Heart left ventricle (tissue), 16 donors: ENCODE measurements around the gene NEURL1. TPM values are rescaled to one million over a fixed set of nuclear protein-coding genes. Genes with fewer than 3 reads are reported as not detected.
"Not testable (repeated sequence)": the region's sequence is repeated elsewhere in the genome, so short reads cannot be mapped to it uniquely, and the experiment has no call there.

Experiments
- ATAC-seq, 4 donors: fragments of 200-7000 bp; cut with Tn5 transposase; one replicate each; pipeline ENCODE4 v1.9.1; 2020 to 2022; ENCODE audit warnings: moderate library complexity in 4 of 4, mild to moderate bottlenecking in 3 of 4, moderate number of reproducible peaks in 1 of 4
- DNase-seq, 5 donors: peaks; one replicate each; pipeline ENCODE4 v3.0.0-alpha.2; 2020
- H3K27ac ChIP-seq, 12 donors: fragments of 200-600 bp; sonication (generic) in 4 of 12; one replicate each; pipeline versions ENCODE4 v1.5.0 to v1.8.0; 2016 to 2022; ENCODE audit warnings: mild to moderate bottlenecking in 2 of 12
- H3K27me3 ChIP-seq, 9 donors: fragments of 200-600 bp; sonication (generic) in 2 of 9; one replicate each; pipeline versions ENCODE4 v1.5.1 to v1.8.0; 2016 to 2022; ENCODE audit warnings: mild to moderate bottlenecking in 3 of 9
- H3K36me3 ChIP-seq, 9 donors: fragments of 200-600 bp; sonication (generic) in 2 of 9; one replicate each; pipeline versions ENCODE4 v1.5.0 to v1.8.0; 2018 to 2022; ENCODE audit warnings: mild to moderate bottlenecking in 2 of 9
- H3K4me1 ChIP-seq, 12 donors: fragments of 200-600 bp; sonication (generic) in 4 of 12; one replicate each; pipeline versions ENCODE4 v1.5.0 to v1.8.0; 2016 to 2022; ENCODE audit warnings: mild to moderate bottlenecking in 3 of 12
- H3K4me3 ChIP-seq, 12 donors: fragments of 200-600 bp; sonication (generic) in 4 of 12; one replicate each; pipeline versions ENCODE4 v1.5.0 to v1.8.0; 2017 to 2022; ENCODE audit warnings: mild to moderate bottlenecking in 9 of 12, moderate library complexity in 4 of 12
- H3K9me3 ChIP-seq, 12 donors: fragments of 200-600 bp; sonication (generic) in 4 of 12; one replicate each; pipeline versions ENCODE4 v1.5.0 to v1.8.0; 2016 to 2022; ENCODE audit warnings: mild to moderate bottlenecking in 1 of 12
- POLR2A ChIP-seq, 2 donors: fragments of 450-650 bp; IDR thresholded peaks; one replicate each; pipeline ENCODE4 v1.6.1; 2017; ENCODE audit warnings: antibody characterized with exemption in 2 of 2, mild to moderate bottlenecking in 2 of 2, moderate library complexity in 2 of 2
- WGBS, 4 donors: extraction: QIAGEN DNeasy Blood & Tissue Kit in 2 of 4; methylation state at CpG; one replicate each; pipeline versions ENCODE4 v1.1.5 to v1.1.7; 2013 to 2018; 5-methylcytosine and 5-hydroxymethylcytosine counted together
- intact Hi-C, 10 donors: fragments of 100-400 bp; cut with DNase I; formaldehyde crosslinking; loops; one replicate each; pipeline versions ENCODE4 v1.11.1 to v1.14.2; 2022
- polyA plus RNA-seq, 2 donors: library from polyadenylated mRNA; stranded (reverse); fragments of 200-250 nt; gene quantifications; one replicate each; pipeline ENCODE4 v1.2.3, GENCODE V29; 2013
- total RNA-seq, 9 donors: library from RNA; depleted of rRNA in 2 of 9; stranded (reverse); fragments of >200 nt in 2 of 9; fragmentation: NEBNext Ultra II Directional in 3 of 9; extraction: Animal tissue kit (Norgen Biotek cat#: 25700) in 3 of 9; gene quantifications; one replicate each; pipeline versions ENCODE4 v1.1.0 to v1.2.4, GENCODE V29; 2016 to 2023
- TF ChIP-seq, protein P1 (sequence below), 12 donors: fragments of 200-600 bp; sonication (generic) in 4 of 12; IDR thresholded peaks; one replicate each; pipeline versions ENCODE4 v1.5.0 to v1.8.0; 2018 to 2022; ENCODE audit warnings: antibody characterized with exemption in 12 of 12, mild to moderate bottlenecking in 5 of 12
- donor health status: ischemic (EF 13 %, LVEDD 7.1; RV severe dilation, severe dysfunction).
- donor health status: healthy with polysubstance abuse.
- donor health status: DM: no; HTN: yes; CAD: no.
- donor health status: DM: no; HTN: no; CAD: no.
- donor health status: ischemic (EF 25% LVEDD 6.9; RV normal size, moderate dysfunction).
- donor health status: ischemic (EF 25% LVEDD 5.7; RV mildly dilated, moderate dysfunction).
- donor health status: healthy.
- donor health status: DM: yes; HTN: yes; CAD: no.
- donor health status: ischemic (EF 35%, LVEDD 5.7; RV mildly dilated, moderate dysfunction).
- donor health status: nonischemic (EF 11% LVEDD 7.7; RV severe dilation, severe dysfunction).
- donor health status: DM: yes; HTN: yes; CAD: no.
- donor health status: PGD.
- donor health status: ischemic (EF 29% LVEDD 5.4; RV normal size, mild dysfunction).
- donor health status: nonischemic (EF 23%, LVEDD 6.1; RV moderate dilation, normal function).

Gene NEURL1
- total and polyA plus RNA-seq, 11 donors: 0.07 to 0.64 (median 0.14) TPM; not detected in 2

DNA sequence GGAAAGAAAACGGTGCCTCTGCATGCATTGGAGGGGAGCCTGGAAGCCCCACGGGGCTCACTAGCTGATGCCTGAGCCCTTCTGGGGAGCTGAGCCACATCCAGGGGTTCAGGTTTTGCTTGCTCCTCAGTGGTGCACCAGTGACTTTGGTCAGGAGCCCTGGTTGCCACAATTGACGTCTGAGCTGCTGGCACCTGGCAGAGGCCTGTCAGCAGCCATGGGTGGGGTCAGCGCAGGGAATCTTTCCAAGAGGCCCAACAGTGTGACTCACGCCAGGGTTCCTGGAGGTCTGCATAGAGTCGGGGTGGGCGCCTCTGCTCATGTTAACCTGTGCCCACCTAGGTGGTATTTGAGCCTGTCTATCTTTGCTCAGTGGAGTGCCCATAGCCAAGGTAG lies 138.7 kb downstream of the NEURL1 start:
- Histone ChIP-seq H3K4me1 (peaks cover 8 to 39% (median 22%) of the 10 kb centered on the region in 12 donors), H3K36me3 (peaks cover 0 to 42% (median 7%) of the 10 kb centered on the region in 9 donors), H3K27me3 (no peaks in the 10 kb centered on the region), H3K4me3 (no peak overlapping the region), H3K9me3 (no peaks in the 10 kb centered on the region), H3K27ac (no peak overlapping the region)
- DNase-seq (peak in 1 of 5 donors; percentile 65), ATAC-seq (peak; percentile 7 to 42 (median 29))
- no peak for TF ChIP-seq POLR2A (IDR thresholded peaks at IDR 0.05)
- TF ChIP-seq, protein P1, sequence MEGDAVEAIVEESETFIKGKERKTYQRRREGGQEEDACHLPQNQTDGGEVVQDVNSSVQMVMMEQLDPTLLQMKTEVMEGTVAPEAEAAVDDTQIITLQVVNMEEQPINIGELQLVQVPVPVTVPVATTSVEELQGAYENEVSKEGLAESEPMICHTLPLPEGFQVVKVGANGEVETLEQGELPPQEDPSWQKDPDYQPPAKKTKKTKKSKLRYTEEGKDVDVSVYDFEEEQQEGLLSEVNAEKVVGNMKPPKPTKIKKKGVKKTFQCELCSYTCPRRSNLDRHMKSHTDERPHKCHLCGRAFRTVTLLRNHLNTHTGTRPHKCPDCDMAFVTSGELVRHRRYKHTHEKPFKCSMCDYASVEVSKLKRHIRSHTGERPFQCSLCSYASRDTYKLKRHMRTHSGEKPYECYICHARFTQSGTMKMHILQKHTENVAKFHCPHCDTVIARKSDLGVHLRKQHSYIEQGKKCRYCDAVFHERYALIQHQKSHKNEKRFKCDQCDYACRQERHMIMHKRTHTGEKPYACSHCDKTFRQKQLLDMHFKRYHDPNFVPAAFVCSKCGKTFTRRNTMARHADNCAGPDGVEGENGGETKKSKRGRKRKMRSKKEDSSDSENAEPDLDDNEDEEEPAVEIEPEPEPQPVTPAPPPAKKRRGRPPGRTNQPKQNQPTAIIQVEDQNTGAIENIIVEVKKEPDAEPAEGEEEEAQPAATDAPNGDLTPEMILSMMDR (IDR thresholded peaks at IDR 0.05): no peak
- intact Hi-C loops: no loop called here
- 50 to 72% (median 60%) methylated on average over 2 to 7 of the region's 7 CpGs for WGBS, 4 donors

DNA sequence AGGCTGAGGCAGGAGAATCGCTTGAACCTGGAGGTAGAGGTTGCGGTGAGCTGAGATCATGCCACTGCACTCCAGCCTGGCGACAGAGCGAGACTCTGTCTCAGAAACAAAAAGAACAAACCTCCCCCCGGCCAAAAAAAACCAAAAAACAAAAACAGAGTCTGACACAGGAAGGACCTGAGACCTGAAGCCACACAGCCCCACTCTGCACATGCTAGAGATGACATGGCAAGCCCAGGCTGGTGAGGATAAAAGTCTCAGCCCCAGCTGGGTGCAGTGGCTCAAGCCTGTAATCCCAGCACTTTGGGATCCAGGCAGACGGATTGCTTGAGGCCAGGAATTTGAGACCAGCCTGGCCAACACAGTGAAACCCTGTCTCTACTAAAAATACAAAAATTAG lies 139.4 kb downstream of the NEURL1 start:
- intact Hi-C loops, H3K27me3 ChIP-seq: not testable (repeated sequence)
- WGBS, 4 donors: 93 to 95% (median 95%) methylated on average over 6 of the region's 6 CpGs

DNA sequence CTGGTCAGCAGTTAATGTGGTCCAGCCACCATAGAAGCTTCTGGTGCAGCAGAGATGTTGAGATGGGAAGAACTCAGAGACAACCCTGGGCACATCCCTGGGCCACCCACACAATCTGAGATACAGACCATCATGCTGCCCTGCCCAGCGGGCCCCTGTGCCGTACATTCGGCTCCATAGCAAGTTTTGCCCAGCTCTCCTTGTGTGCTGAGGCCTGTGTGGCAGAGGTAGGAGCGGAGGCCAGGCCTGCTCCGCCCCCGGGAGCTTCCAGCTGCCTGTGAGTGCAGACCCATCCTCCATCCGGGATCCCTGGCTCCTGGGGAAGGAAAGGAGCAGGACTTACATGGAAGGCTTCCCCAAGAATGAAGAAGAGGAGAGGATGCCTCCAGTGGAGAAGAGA lies 140.3 kb downstream of the NEURL1 start:
- intact Hi-C loops: no loop called here

More for the DNA sequence above, 139.4 kb downstream of the NEURL1 start:
- H3K9me3 ChIP-seq, ATAC-seq, DNase-seq, H3K27ac ChIP-seq, H3K4me3 ChIP-seq: not testable (repeated sequence)
- peaks cover 0 to 36% (median 4%) of the 10 kb centered on the region in 9 donors for H3K36me3 ChIP-seq
- H3K4me1 ChIP-seq: peaks cover 13 to 45% (median 28%) of the 10 kb centered on the region in 12 donors

DNA sequence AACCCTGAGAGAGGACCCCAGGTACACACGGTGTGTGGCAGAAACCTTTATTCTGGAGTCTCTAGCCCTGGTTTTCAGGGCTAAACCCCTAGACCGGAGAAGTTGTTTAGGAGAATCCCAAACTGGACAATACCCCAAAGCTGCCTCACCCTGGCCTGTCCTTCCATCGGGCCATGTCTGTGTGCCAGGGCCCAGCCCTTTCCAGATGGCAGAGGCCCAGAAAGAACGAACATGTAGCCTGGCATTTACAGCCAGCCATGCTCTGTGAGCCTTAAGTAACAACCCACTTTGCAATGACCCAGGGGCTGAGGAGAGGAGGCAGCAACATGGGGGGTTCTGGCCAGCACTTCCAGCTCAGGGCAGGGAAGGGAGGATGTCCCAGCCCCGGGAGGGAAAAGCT lies 142.1 kb downstream of the NEURL1 start:
- 44 to 60% (median 49%) methylated on average over 3 to 5 of the region's 5 CpGs for WGBS, 4 donors
- no peak for DNase-seq
- Histone ChIP-seq H3K36me3 (peaks cover 0 to 27% (median 3%) of the 10 kb centered on the region in 9 donors), H3K27ac (peak overlapping the region in 6 of 12 donors; percentile 37 to 84 (median 62)), H3K4me3 (no peak overlapping the region), H3K9me3 (no peaks in the 10 kb centered on the region), H3K27me3 (no peaks in the 10 kb centered on the region), H3K4me1 (peaks cover 18 to 62% (median 46%) of the 10 kb centered on the region in 12 donors)
- intact Hi-C loops: no loop called here
- peak; percentile 40 to 47 (median 43) for ATAC-seq
- TF ChIP-seq, protein P1 (IDR thresholded peaks at IDR 0.05): no peak
- TF ChIP-seq POLR2A (IDR thresholded peaks at IDR 0.05): no peak

More for the DNA sequence above, 140.3 kb downstream of the NEURL1 start:
- no peak overlapping the region for H3K4me3 ChIP-seq
- TF ChIP-seq, protein P1 (IDR thresholded peaks at IDR 0.05): no peak
- no peak for TF ChIP-seq POLR2A (IDR thresholded peaks at IDR 0.05)
- WGBS, 4 donors: 93 to 100% (median 96%) methylated on average over 7 of the region's 7 CpGs
- H3K27ac ChIP-seq: no peak overlapping the region
- peaks cover 18 to 55% (median 35%) of the 10 kb centered on the region in 12 donors for H3K4me1 ChIP-seq
- no peaks in the 10 kb centered on the region for H3K9me3 ChIP-seq
- H3K36me3 ChIP-seq: peaks cover 0 to 30% (median 3%) of the 10 kb centered on the region in 9 donors
- H3K27me3 ChIP-seq: no peaks in the 10 kb centered on the region
- ATAC-seq (no peak), DNase-seq (no peak)

DNA sequence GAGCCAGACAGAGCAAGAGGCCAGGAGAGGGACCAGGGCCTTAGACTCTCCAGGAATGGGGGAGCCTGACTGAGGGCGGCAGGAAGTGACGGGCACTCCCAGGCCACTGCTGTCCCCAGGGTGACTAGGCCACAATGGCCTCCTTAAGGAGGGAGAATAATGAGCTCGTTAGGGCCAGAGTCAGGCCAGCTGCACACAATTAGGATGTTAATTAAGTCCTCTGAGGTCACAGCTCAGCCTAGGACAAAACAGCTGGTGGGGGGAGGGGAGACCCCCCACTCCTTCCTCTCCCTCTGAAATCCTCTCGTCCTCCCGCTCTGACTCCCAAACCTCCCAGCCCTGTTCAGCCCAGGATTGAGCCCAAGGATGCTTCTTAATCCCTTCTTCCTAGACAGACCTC lies 143.0 kb downstream of the NEURL1 start:
- Histone ChIP-seq H3K27ac (peak overlapping the region in 5 of 12 donors; percentile 72 to 85 (median 82)), H3K9me3 (no peaks in the 10 kb centered on the region), H3K36me3 (peaks cover 0 to 25% (median 3%) of the 10 kb centered on the region in 9 donors), H3K27me3 (no peaks in the 10 kb centered on the region), H3K4me3 (no peak overlapping the region), H3K4me1 (peaks cover 18 to 71% (median 52%) of the 10 kb centered on the region in 12 donors)
- ATAC-seq: no peak
- TF ChIP-seq, protein P1 (IDR thresholded peaks at IDR 0.05): no peak
- TF ChIP-seq POLR2A (IDR thresholded peaks at IDR 0.05): no peak
- 52 to 71% (median 66%) methylated on average over 5 of the region's 5 CpGs for WGBS, 4 donors
- no peak for DNase-seq
- intact Hi-C loops: loop anchor here in 1 of 10 donors (2.0 kb wide), 1 partner anchor 18 kb away; no protein-coding TSS in a partner anchor
